HEK293T (cell line): ENCODE data around the gene SLC6A12.

ENCODE experiments used
- BHLHE40 ChIP-seq: fragments of 450-650 bp; IDR thresholded peaks from 2 replicates; pipeline ENCODE4 v1.6.1; 2016; ENCODE audit warnings: mild to moderate bottlenecking, moderate library complexity, borderline replicate concordance
- ELF4 ChIP-seq: fragments of 450-650 bp; IDR thresholded peaks from 2 replicates; pipeline ENCODE4 v1.6.1; 2017; ENCODE audit warnings: antibody characterized with exemption
- FOXA1 ChIP-seq: fragments of 450-650 bp; IDR thresholded peaks from 2 replicates; pipeline ENCODE4 v1.6.1; 2016; ENCODE audit warnings: mild to moderate bottlenecking
- FOXM1 ChIP-seq: fragments of 450-650 bp; IDR thresholded peaks from 2 replicates; pipeline ENCODE4 v1.6.1; 2017; ENCODE audit warnings: mild to moderate bottlenecking, borderline replicate concordance
- HDGF ChIP-seq: fragments of 450-650 bp; IDR thresholded peaks from 2 replicates; pipeline ENCODE4 v1.6.1; 2017; ENCODE audit warnings: antibody characterized with exemption, borderline replicate concordance
- LEF1 ChIP-seq: fragments of 450-650 bp; IDR thresholded peaks from 2 replicates; pipeline ENCODE4 v1.6.1; 2017; ENCODE audit warnings: mild to moderate bottlenecking, borderline replicate concordance
- SP1 ChIP-seq: fragments of 450-650 bp; IDR thresholded peaks from 2 replicates; pipeline ENCODE4 v1.6.1; 2017
- SUZ12 ChIP-seq: fragments of 450-650 bp; IDR thresholded peaks from 2 replicates; pipeline ENCODE4 v1.6.1; 2016; ENCODE audit warnings: mild to moderate bottlenecking
- ZNF384 ChIP-seq: fragments of 450-650 bp; IDR thresholded peaks from 2 replicates; pipeline ENCODE4 v1.6.1; 2016

DNA sequence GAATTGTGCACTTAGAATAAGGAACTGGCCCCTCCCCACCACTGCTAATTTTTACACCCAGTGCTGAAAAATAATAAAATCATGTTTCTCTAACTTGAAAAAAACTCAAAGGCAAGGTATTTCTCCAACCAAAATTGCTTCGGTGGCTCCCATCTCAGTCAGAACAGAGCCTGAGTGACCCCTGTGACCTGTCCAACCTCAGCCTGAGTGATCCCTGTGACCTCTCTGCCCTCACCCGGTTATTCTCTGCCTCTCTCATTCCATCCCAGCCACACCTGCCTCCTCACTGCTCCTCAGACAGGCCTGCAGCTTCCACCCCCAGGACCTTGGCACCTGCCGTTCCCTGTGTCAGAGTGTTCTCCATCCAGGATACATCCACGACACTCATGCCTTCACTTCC is 5.1 kb downstream of the SLC6A12 start:
- no peak for TF ChIP-seq FOXM1
- TF ChIP-seq ELF4: no peak
- no peak for TF ChIP-seq ZNF384
- no peak for TF ChIP-seq HDGF
- TF ChIP-seq SP1: no peak
- no peak for TF ChIP-seq FOXA1
- no peak for TF ChIP-seq BHLHE40
- TF ChIP-seq LEF1: no peak
- no peak for TF ChIP-seq SUZ12
